ENCODE results near the gene CCDC27. TPM values are rescaled to one million over a fixed set of nuclear protein-coding genes. Genes with fewer than 3 reads are reported as not detected.

The CCDC27 gene
- total and polyA plus RNA-seq, 2 of the 13 experiments (the other 11 are each of a cell fraction or from before 2014, with no cell fraction given) = not detected

DNA sequence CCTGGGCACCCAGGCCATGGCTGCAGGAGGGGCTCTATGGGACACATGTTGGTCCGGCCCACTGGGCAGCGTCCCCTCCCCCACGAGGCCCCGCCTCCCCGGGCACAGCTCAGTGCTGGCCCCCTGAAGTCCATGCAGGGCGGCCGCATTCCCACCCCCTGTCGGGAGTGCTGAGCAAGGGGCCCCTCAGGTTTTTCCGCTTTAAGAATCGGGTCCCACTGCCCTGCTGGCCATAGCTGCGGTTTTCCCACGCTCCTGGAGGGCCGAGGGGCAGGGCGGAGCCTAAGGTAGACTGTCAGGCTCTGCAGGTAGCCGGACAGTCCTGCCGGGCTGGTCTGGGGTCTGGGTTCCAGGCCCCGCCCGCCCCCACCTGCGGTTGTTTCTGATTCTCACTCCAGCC, 43.5 kb upstream of the CCDC27 start:
- H3K9me3 ChIP-seq (ENCODE audit: low read length) = no peaks in the 10 kb centered on the region
- POLR2A ChIA-PET = no interaction called here
- BruUV-seq (replicated peaks) = no TSS peak
- H4K20me1 ChIP-seq (ENCODE audit: insufficient read depth, low read length) = 0 out of 2 replicates have a peak, but pooled peaks cover 2% of the 10 kb centered on the region
- CTCF ChIA-PET (ENCODE audit: low intra/inter-chr PET ratio, low total read pairs) = no interaction called here
- H3K27ac ChIP-seq (ENCODE audit: extremely low read length, insufficient read depth, low read length) = no peak overlapping the region
- no peak overlapping the region for H3K9ac ChIP-seq (ENCODE audit: insufficient read depth, low read depth, low read length)
- no peak overlapping the region for H3K4me3 ChIP-seq (replicated peaks in 1 of 3; ENCODE audit: insufficient read depth in 1 of 3, low read depth in 2 of 3, low read length in 3 of 3)
- intact Hi-C loops (cut with micrococcal nuclease; ENCODE audit: unreplicated experiment) (no loop called here), in situ Hi-C loops (cut with HindIII; ENCODE audit: extremely low pct_ligation_motif_present, low pct_unique_long_range_greater_than_20kb) (no loop called here)
- FAIRE-seq = no peak
- no peaks in the 10 kb centered on the region for H3K4me1 ChIP-seq (ENCODE audit: insufficient read depth, low read length)
- no peak for ATAC-seq
- no peaks in the 10 kb centered on the region for H3K27me3 ChIP-seq (ENCODE audit: control insufficient read depth in 1 of 2, insufficient read depth in 2 of 2, low read length in 2 of 2)
- DNase-seq (ENCODE audit: low spot score) = no peak
- H3K79me2 ChIP-seq (ENCODE audit: insufficient read depth, low read length) = no peaks in the 10 kb centered on the region
- H3K36me3 ChIP-seq (replicated peaks in 1 of 2; ENCODE audit: control insufficient read depth in 1 of 2, insufficient read depth in 2 of 2, low read length in 2 of 2) = no peaks in the 10 kb centered on the region
- no peak overlapping the region for H2AFZ ChIP-seq (ENCODE audit: low read length)
- no peak overlapping the region for H3K4me2 ChIP-seq (ENCODE audit: low read depth, low read length)
- WGBS (ENCODE audit: low lambda C conversion rate) = 100% methylated on average over 2 of the region's 19 CpGs
- TF ChIP-seq HES4 (CRISPR knock-in tag; IDR thresholded peaks at IDR 0.05; ENCODE audit: borderline replicate concordance) (no peak), ZSCAN31 (CRISPR knock-in tag; IDR thresholded peaks at IDR 0.05; ENCODE audit: low read depth) (no peak), ZNF83 (CRISPR knock-in tag; IDR thresholded peaks at IDR 0.05; ENCODE audit: borderline replicate concordance) (no peak), MBD4 (IDR thresholded peaks at IDR 0.05; ENCODE audit: borderline replicate concordance, low read length) (no peak), ASH2L (IDR thresholded peaks at IDR 0.05; ENCODE audit: insufficient read length, low read depth, low read length) (no peak), ZKSCAN1 (IDR thresholded peaks at IDR 0.05; ENCODE audit: low read length) (no peak), KDM3A (CRISPR knock-in tag; IDR thresholded peaks at IDR 0.05; ENCODE audit: low read depth) (no peak)
- TF ChIP-seq, protein P1, sequence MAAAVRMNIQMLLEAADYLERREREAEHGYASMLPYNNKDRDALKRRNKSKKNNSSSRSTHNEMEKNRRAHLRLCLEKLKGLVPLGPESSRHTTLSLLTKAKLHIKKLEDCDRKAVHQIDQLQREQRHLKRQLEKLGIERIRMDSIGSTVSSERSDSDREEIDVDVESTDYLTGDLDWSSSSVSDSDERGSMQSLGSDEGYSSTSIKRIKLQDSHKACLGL (CRISPR knock-in tag; IDR thresholded peaks at IDR 0.05) = no peak
- TF ChIP-seq, protein P2, sequence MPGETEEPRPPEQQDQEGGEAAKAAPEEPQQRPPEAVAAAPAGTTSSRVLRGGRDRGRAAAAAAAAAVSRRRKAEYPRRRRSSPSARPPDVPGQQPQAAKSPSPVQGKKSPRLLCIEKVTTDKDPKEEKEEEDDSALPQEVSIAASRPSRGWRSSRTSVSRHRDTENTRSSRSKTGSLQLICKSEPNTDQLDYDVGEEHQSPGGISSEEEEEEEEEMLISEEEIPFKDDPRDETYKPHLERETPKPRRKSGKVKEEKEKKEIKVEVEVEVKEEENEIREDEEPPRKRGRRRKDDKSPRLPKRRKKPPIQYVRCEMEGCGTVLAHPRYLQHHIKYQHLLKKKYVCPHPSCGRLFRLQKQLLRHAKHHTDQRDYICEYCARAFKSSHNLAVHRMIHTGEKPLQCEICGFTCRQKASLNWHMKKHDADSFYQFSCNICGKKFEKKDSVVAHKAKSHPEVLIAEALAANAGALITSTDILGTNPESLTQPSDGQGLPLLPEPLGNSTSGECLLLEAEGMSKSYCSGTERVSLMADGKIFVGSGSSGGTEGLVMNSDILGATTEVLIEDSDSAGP (CRISPR knock-in tag; IDR thresholded peaks at IDR 0.05; ENCODE audit: borderline replicate concordance) = no peak
- TF ChIP-seq, protein P3, sequence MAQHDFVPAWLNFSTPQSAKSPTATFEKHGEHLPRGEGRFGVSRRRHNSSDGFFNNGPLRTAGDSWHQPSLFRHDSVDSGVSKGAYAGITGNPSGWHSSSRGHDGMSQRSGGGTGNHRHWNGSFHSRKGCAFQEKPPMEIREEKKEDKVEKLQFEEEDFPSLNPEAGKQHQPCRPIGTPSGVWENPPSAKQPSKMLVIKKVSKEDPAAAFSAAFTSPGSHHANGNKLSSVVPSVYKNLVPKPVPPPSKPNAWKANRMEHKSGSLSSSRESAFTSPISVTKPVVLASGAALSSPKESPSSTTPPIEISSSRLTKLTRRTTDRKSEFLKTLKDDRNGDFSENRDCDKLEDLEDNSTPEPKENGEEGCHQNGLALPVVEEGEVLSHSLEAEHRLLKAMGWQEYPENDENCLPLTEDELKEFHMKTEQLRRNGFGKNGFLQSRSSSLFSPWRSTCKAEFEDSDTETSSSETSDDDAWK (CRISPR knock-in tag; IDR thresholded peaks at IDR 0.05) = no peak
- TF ChIP-seq, protein P4, sequence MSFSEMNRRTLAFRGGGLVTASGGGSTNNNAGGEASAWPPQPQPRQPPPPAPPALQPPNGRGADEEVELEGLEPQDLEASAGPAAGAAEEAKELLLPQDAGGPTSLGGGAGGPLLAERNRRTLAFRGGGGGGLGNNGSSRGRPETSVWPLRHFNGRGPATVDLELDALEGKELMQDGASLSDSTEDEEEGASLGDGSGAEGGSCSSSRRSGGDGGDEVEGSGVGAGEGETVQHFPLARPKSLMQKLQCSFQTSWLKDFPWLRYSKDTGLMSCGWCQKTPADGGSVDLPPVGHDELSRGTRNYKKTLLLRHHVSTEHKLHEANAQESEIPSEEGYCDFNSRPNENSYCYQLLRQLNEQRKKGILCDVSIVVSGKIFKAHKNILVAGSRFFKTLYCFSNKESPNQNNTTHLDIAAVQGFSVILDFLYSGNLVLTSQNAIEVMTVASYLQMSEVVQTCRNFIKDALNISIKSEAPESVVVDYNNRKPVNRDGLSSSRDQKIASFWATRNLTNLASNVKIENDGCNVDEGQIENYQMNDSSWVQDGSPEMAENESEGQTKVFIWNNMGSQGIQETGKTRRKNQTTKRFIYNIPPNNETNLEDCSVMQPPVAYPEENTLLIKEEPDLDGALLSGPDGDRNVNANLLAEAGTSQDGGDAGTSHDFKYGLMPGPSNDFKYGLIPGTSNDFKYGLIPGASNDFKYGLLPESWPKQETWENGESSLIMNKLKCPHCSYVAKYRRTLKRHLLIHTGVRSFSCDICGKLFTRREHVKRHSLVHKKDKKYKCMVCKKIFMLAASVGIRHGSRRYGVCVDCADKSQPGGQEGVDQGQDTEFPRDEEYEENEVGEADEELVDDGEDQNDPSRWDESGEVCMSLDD (CRISPR knock-in tag; IDR thresholded peaks at IDR 0.05; ENCODE audit: borderline replicate concordance) = no peak
- TF ChIP-seq, protein P5, sequence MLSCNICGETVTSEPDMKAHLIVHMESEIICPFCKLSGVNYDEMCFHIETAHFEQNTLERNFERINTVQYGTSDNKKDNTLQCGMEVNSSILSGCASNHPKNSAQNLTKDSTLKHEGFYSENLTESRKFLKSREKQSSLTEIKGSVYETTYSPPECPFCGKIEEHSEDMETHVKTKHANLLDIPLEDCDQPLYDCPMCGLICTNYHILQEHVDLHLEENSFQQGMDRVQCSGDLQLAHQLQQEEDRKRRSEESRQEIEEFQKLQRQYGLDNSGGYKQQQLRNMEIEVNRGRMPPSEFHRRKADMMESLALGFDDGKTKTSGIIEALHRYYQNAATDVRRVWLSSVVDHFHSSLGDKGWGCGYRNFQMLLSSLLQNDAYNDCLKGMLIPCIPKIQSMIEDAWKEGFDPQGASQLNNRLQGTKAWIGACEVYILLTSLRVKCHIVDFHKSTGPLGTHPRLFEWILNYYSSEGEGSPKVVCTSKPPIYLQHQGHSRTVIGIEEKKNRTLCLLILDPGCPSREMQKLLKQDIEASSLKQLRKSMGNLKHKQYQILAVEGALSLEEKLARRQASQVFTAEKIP (CRISPR knock-in tag; IDR thresholded peaks at IDR 0.05; ENCODE audit: borderline replicate concordance) = no peak
